ENCODE results near the gene SNAP23. TPM values are rescaled to one million over a fixed set of nuclear protein-coding genes. Genes with fewer than 3 reads are reported as not detected.
"Not testable (repeated sequence)": the region's sequence is repeated elsewhere in the genome, so short reads cannot be mapped to it uniquely, and the experiment has no call there.

Gene SNAP23
- polyA plus RNA-seq, 1 donor from 2014 or later, result 113 TPM

DNA sequence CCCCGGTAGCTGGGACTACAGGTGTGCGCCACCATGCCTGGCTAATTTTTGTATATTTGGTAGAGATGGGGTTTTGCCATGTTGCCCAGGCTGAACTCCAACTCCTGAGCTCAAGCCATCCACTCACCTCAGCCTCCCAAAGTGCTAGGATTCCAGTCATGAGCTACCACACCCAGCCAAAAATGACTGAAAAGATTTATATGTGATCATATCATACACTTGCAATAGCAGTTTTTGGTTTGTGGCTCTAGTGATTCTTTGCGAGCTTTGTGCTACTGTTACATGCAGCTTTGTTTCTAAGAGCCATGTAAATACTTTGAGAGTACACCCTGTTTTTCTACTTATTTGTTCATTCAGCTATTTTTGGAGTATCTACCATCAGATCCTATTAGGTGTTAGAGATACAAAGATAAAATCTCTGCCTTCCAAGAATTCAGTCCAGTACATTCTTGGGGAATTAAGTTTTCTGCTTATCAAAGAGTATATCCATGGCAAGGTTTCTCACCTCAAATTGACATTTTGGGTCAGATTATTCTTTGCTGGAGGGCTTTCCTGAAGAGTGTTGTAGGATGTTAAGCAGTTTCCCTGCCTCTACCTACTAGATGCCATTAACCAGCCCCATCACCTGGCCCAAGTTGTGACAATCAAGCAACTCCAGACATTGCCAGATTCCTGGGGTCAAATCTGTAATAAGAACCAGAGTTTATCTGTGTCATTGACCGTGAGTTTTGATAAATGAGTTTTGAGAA, 15.0 kb downstream of the SNAP23 start:
- H3K4me1 Mint-ChIP-seq, result peaks cover 10 to 27% (median 13%) of the 10 kb centered on the region in 3 donors
- H3K27ac Mint-ChIP-seq, result peak overlapping the region in 1 of 3 donors; percentile 39
- peaks cover 4% of the 10 kb centered on the region for H3K36me3 Mint-ChIP-seq
- H3K9me3 Mint-ChIP-seq, result no peaks in the 10 kb centered on the region
- no peak overlapping the region for H3K4me3 Mint-ChIP-seq
- H3K27me3 Mint-ChIP-seq, result no peaks in the 10 kb centered on the region

DNA sequence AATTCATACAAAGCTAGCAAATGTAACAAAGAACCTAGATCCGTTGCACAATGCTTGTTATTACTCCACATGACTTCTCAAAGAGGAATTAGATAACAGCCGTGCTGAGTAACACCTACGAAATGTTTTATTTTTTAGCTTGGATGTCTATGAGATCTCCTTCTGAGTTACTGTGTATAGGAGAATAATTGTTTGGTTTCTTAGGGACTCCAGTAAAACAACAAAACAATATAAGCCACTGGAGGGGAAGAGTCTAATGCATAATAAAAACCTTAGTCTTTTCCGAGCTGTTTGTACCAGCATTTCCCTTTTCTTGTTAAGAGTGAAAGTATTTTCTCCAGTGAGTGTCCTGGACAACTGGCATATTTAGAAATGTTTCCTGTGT, 15.6 kb downstream of the SNAP23 start:
- no peak overlapping the region for H3K4me3 Mint-ChIP-seq
- no peaks in the 10 kb centered on the region for H3K27me3 Mint-ChIP-seq
- H3K36me3 Mint-ChIP-seq, result peaks cover 6% of the 10 kb centered on the region
- H3K4me1 Mint-ChIP-seq, result peaks cover 8 to 27% (median 12%) of the 10 kb centered on the region in 3 donors
- H3K27ac Mint-ChIP-seq, result no peak overlapping the region
- H3K9me3 Mint-ChIP-seq, result no peaks in the 10 kb centered on the region

GRCh38 chr15:42523331-42523730, 27.9 kb downstream of the SNAP23 start:
- Mint-ChIP-seq H3K4me1 (peaks cover 0 to 2% (median 2%) of the 10 kb centered on the region in 3 donors), H3K27ac (peak overlapping the region in 1 of 3 donors; percentile 16), H3K9me3 (no peaks in the 10 kb centered on the region), H3K4me3 (no peak overlapping the region), H3K27me3 (no peaks in the 10 kb centered on the region), H3K36me3 (peaks cover 2% of the 10 kb centered on the region)

DNA sequence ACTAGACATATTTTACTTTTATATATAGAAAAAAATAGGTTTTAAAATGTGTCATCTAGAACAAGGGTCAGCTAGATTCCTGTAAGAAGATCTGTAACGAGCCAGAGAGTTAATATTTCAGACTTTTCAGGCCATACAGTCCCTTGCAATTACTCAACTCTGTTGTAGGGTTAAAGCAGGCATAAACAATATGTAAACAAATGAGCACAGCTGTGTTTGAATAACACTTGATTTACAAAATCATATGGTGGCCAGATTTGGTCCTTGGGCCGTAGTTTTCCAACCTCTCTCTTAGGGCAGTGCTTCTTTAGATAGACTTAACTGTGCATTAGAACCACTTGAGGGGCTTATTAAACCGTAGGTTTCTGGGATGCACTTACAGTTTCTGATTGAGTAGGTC, 33.5 kb downstream of the SNAP23 start:
- H3K27ac Mint-ChIP-seq, result no peak overlapping the region
- no peaks in the 10 kb centered on the region for H3K27me3 Mint-ChIP-seq

DNA sequence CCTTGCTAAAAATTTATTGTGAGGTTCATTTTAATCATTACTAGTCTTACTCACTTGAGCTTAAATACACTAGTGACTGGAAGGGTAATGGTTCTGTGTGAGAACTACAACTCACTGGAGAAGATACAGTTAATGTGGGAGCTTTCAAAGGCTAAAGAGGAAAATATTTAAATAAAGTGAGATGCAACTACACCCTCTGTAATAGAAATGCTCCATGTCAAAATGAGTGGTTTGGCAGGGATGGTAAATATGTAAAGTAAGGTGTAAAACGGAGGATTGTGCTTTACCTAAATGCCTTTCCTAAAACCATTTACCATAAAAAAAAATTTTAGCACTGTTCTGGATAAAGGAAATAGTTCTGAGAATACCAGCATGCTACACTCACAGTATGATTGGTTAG, 37.8 kb downstream of the SNAP23 start:
- Mint-ChIP-seq H3K4me3 (no peak overlapping the region), H3K36me3 (peaks cover 8% of the 10 kb centered on the region), H3K4me1 (peaks cover 0 to under 1% (median 0%) of the 10 kb centered on the region in 3 donors), H3K9me3 (no peaks in the 10 kb centered on the region), H3K27ac (no peak overlapping the region), H3K27me3 (no peaks in the 10 kb centered on the region)

More for the DNA sequence above, 33.5 kb downstream of the SNAP23 start:
- Mint-ChIP-seq H3K36me3 (peaks cover 8% of the 10 kb centered on the region), H3K4me1 (peaks cover 0 to 2% (median 0%) of the 10 kb centered on the region in 3 donors), H3K4me3 (no peak overlapping the region), H3K9me3 (no peaks in the 10 kb centered on the region)

DNA sequence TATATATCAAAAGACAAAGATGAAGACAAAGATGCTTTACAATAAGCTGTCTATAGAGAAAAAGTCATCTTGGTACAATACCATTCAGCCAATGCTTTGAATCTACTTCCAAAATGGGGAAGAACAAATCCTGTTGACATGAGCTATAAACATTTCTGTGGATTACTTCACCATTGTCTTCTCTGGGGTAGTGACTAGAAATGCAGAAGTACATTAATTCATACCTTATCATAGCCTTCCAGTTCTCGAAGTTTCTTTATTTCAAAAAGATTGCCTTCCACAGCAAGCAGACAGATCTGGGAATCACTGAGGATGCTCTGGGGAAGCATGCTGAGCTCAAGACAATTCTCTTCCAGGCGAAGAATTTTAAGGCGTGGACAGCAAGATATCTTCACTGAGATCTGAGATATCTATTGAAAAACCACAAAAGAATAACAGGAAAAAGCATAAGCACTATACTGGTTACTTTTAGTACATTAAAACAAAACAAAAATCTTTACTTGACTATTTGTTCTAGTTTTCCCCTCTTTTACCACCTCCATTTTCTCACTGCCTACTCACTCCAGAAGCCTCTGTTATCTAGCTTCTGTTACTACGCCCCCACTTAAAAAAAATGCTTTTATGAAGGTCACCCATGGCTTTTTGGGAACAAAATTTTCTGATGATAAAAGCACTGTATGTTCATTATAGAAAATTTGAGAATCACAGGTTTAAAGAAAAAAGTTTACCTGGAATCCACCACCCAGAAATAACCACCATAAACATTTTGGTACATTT, 49.6 kb downstream of the SNAP23 start:
- H3K36me3 Mint-ChIP-seq, result peaks cover 5% of the 10 kb centered on the region
- H3K27ac Mint-ChIP-seq, result peak overlapping the region in 2 of 3 donors; percentile 6 to 23
- no peaks in the 10 kb centered on the region for H3K27me3 Mint-ChIP-seq
- peaks cover 19 to 35% (median 31%) of the 10 kb centered on the region in 3 donors for H3K4me1 Mint-ChIP-seq
- peak overlapping the region in 1 of 4 donors; percentile 4 for H3K4me3 Mint-ChIP-seq
- H3K9me3 Mint-ChIP-seq, result no peaks in the 10 kb centered on the region

GRCh38 chr15:42547918-42548248, 52.4 kb downstream of the SNAP23 start:
- no peaks in the 10 kb centered on the region for H3K9me3 Mint-ChIP-seq
- H3K4me1 Mint-ChIP-seq, result peaks cover 18 to 37% (median 36%) of the 10 kb centered on the region in 3 donors
- peak overlapping the region; percentile 94 to 98 (median 97) for H3K27ac Mint-ChIP-seq
- H3K4me3 Mint-ChIP-seq, result peak overlapping the region; percentile 88 to 97 (median 93)
- no peaks in the 10 kb centered on the region for H3K27me3 Mint-ChIP-seq
- peaks cover 5% of the 10 kb centered on the region for H3K36me3 Mint-ChIP-seq

DNA sequence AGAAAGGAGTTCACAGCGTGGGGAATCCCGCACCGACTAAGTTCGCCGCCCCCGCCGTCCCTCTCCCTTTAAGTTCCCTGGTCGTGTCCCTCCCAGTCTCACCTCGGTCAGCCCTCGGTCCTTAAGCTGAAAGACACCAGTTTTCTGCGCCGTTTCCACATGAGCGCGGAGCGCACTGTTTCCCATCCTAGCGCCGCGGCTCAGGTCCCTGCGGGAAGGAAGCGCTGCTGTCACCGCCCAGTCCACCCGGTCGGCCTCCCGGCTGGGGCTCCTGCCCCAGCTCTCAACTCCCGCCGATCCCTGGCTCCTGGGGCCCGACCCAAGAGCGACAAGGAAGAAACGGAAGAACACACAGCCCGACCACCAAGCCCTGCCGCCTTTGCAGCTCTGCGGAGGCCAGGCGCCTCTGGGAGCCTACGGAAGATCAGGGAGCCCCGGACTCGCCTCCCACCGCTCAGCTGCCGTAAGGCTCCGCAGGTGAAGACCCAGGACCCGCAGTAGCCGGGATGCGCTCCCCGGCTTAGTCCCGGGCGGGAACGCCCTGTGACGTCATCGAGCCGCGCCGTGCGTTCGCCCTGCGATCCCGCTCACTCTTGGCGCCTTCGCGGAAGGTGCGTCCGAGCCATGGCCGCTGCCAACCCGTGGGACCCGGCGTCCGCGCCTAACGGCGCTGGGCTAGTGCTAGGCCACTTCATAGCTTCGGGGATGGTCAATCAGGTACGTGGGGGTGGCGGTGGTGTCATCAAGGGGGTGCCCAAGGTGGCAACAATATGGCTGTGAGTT, 53.0 kb downstream of the SNAP23 start, which contains the start of the genes HAUS2 and LRRC57:
Gene HAUS2 (plus strand): TSS at position 590 of the 783 bp plus-strand sequence. CDS start 35 bp downstream, at position 625.
Gene LRRC57 (minus strand): TSS at position 545 of the 783 bp plus-strand sequence. CDS start 359 bp downstream, at position 186.
- peak within 1 kb of the TSS; percentile 88 to 97 (median 93) for H3K4me3 Mint-ChIP-seq
- H3K36me3 Mint-ChIP-seq, result peaks cover 4% of the 10 kb centered on the region
- H3K27me3 Mint-ChIP-seq, result no peaks in the 10 kb centered on the region
- peaks cover 20 to 38% (median 37%) of the 10 kb centered on the region in 3 donors for H3K4me1 Mint-ChIP-seq
- peak within 1 kb of the TSS; percentile 94 to 98 (median 97) for H3K27ac Mint-ChIP-seq
- H3K9me3 Mint-ChIP-seq, result no peaks in the 10 kb centered on the region

GRCh38 chr15:42549032-42549491, 53.6 kb downstream of the SNAP23 start:
- H3K36me3 Mint-ChIP-seq, result peaks cover 5% of the 10 kb centered on the region
- H3K4me3 Mint-ChIP-seq, result peak overlapping the region; percentile 88 to 97 (median 93)
- H3K4me1 Mint-ChIP-seq, result peaks cover 24 to 44% (median 43%) of the 10 kb centered on the region in 3 donors
- H3K9me3 Mint-ChIP-seq, result no peaks in the 10 kb centered on the region
- H3K27me3 Mint-ChIP-seq, result no peaks in the 10 kb centered on the region
- peak overlapping the region; percentile 94 to 98 (median 97) for H3K27ac Mint-ChIP-seq

DNA sequence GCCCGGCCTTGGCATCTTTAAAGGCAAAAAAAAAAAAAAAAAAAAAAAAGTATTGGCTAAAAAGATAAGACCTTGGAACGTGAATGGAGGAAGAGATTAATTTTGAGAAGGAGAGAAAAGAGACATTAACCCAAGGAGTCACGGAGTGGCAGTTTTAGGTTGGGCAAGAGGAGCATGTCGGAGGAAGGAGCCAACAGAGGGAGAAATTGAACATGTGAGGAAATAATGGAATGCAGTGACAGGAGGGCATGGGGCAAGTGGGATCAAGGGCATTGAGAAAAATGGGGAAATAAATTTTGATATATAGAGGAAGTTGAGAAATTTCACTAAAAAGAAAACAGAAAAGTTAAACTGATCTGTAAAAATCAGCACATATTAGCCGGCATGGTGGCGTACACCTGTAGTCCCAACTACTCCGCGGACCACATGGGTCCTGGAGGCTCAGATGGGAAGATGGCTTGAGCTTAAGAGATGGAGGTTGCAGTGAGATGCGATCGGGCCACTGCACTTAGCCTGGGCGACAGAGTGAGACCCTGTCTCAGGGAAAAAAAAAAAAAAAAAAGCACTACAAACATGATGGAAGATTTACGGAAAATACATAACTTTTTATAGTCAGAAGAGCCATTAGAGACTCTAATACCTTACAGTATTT, 54.4 kb downstream of the SNAP23 start:
- Mint-ChIP-seq H3K27ac (peak overlapping the region; percentile 10 to 94 (median 87)), H3K4me1 (peaks cover 24 to 43% (median 43%) of the 10 kb centered on the region in 3 donors), H3K9me3 (no peaks in the 10 kb centered on the region), H3K36me3 (peaks cover 5% of the 10 kb centered on the region), H3K4me3 (peak overlapping the region; percentile 81 to 97 (median 93)), H3K27me3 (no peaks in the 10 kb centered on the region)

GRCh38 chr15:42553554-42553953, 58.1 kb downstream of the SNAP23 start:
- Mint-ChIP-seq H3K27ac (peak overlapping the region in 2 of 3 donors; percentile 60 to 68), H3K4me3 (peak overlapping the region in 1 of 4 donors; percentile 73), H3K27me3 (no peaks in the 10 kb centered on the region), H3K4me1 (peaks cover 11 to 26% (median 24%) of the 10 kb centered on the region in 3 donors), H3K9me3 (no peaks in the 10 kb centered on the region), H3K36me3 (peaks cover 2% of the 10 kb centered on the region)

DNA sequence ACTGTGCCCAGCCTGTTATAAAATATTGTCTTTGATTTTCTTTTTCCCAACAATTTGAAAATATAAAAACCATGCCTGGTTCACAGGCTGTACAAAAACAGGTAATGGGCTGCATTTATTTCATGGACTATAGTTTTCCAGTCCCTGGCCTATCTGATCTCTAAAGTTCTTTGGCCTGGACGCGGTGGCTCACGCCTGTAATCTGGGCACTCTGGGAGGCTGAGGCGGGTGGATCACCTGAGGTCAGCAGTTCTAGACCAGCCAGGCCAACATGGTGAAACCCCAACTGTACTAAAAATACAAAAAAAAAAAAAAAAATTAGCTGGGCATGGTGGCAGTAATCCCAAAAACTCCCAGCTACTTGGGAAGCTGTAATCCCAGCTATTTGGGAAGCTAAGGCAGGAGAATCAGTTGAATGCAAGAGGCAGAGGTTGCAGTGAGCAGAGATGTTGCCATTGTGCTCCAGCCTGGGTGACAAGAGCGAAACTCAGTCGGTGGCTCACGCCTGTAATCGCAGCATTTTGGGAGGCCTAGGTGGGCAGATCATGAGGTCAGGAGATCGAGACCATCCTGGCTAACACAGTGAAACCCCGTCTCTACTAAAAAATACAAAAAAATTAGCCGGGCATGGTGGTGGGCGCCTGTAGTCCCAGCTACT, 61.2 kb downstream of the SNAP23 start:
- Mint-ChIP-seq H3K27ac (peak overlapping the region in 1 of 3 donors; percentile 77), H3K4me1 (peaks cover 5 to 17% (median 14%) of the 10 kb centered on the region in 3 donors), H3K4me3 (peak overlapping the region in 1 of 4 donors; percentile 43)
- not testable (repeated sequence) for H3K36me3 Mint-ChIP-seq, H3K9me3 Mint-ChIP-seq, H3K27me3 Mint-ChIP-seq

GRCh38 chr15:42558739-42559138, 63.3 kb downstream of the SNAP23 start:
- Mint-ChIP-seq H3K9me3 (no peaks in the 10 kb centered on the region), H3K36me3 (peaks cover 7% of the 10 kb centered on the region), H3K4me3 (no peak overlapping the region)

More at GRCh38 chr15:42558739-42559138, 63.3 kb downstream of the SNAP23 start:
- H3K27me3 Mint-ChIP-seq, result no peaks in the 10 kb centered on the region
- no peak overlapping the region for H3K27ac Mint-ChIP-seq
- peaks cover under 1 to 9% (median 7%) of the 10 kb centered on the region in 3 donors for H3K4me1 Mint-ChIP-seq

Measured in IgD-negative memory B cell (primary cell).